ENCODE results near the gene ARHGAP24.

DNA sequence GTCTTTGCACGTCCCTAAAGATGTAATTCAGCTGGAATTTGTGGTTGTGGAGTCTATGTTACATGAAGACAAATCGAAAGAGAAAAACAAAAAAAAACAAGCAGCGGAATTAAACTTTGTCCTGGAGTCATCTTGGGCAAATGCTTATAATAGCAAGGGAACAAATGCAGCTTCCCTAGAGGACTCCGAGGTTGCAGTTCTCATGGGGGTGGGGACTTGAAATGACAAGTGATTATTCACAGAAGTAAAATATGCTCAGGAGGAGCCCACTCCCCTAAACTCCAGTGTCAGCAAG is 362.4 kb downstream of the ARHGAP24 start:
- no peak for TF ChIP-seq POLR2A (IDR thresholded peaks at IDR 0.05)
- TF ChIP-seq, protein P1, sequence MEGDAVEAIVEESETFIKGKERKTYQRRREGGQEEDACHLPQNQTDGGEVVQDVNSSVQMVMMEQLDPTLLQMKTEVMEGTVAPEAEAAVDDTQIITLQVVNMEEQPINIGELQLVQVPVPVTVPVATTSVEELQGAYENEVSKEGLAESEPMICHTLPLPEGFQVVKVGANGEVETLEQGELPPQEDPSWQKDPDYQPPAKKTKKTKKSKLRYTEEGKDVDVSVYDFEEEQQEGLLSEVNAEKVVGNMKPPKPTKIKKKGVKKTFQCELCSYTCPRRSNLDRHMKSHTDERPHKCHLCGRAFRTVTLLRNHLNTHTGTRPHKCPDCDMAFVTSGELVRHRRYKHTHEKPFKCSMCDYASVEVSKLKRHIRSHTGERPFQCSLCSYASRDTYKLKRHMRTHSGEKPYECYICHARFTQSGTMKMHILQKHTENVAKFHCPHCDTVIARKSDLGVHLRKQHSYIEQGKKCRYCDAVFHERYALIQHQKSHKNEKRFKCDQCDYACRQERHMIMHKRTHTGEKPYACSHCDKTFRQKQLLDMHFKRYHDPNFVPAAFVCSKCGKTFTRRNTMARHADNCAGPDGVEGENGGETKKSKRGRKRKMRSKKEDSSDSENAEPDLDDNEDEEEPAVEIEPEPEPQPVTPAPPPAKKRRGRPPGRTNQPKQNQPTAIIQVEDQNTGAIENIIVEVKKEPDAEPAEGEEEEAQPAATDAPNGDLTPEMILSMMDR (IDR thresholded peaks at IDR 0.05) = no peak

Measured in esophagus squamous epithelium (tissue), 4 donors.